Mesothelial cell of epicardium (in vitro differentiated cells): ENCODE results near the gene LDB2. TPM values are rescaled to one million over a fixed set of nuclear protein-coding genes. Genes with fewer than 3 reads are reported as not detected.

Source experiments
- DNase-seq, 2 experiments: peaks; one replicate each; pipeline ENCODE4 v3.0.0; 2021; ENCODE audit warnings: low spot score in 2 of 2; ENCODE audit not compliant: unreplicated experiment in 2 of 2
- H3K27ac Mint-ChIP-seq: 2 replicates; pipeline ENCODE4 v1.8.0; 2021; ENCODE audit warnings: mixed read lengths
- H3K27me3 Mint-ChIP-seq: 2 replicates; pipeline ENCODE4 v1.8.0; 2021; ENCODE audit warnings: low read depth, mixed read lengths
- H3K36me3 Mint-ChIP-seq: 2 replicates; pipeline ENCODE4 v1.8.0; 2021; ENCODE audit warnings: mixed read lengths
- H3K4me1 Mint-ChIP-seq: 2 replicates; pipeline ENCODE4 v1.8.0; 2021; ENCODE audit warnings: mixed read lengths
- H3K4me3 Mint-ChIP-seq: 2 replicates; pipeline ENCODE4 v1.8.0; 2021; ENCODE audit warnings: mild to moderate bottlenecking, moderate library complexity, mixed read lengths
- H3K9me3 Mint-ChIP-seq: 2 replicates; pipeline ENCODE4 v1.8.0; 2021; ENCODE audit warnings: mixed read lengths
- CTCF ChIP-seq: fragments of 200-600 bp; sonication (generic); IDR thresholded peaks from one replicate; pipeline ENCODE4 v1.5.0; 2021; ENCODE audit warnings: antibody characterized with exemption; ENCODE audit not compliant: unreplicated experiment
- total RNA-seq: library from RNA; stranded (reverse); gene quantifications from 3 replicates; pipeline ENCODE4 v1.2.1, GENCODE V29; 2021

Gene LDB2
- total RNA-seq, 1 donor from 2014 or later, result 7.6 TPM

GRCh38 chr4:16909281-16909680, 10.8 kb upstream of the LDB2 start:
- Mint-ChIP-seq H3K4me1 (peaks cover 8% of the 10 kb centered on the region), H3K36me3 (no peaks in the 10 kb centered on the region), H3K4me3 (peak overlapping the region; percentile 20), H3K27me3 (peaks cover 25% of the 10 kb centered on the region), H3K27ac (no peak overlapping the region), H3K9me3 (no peaks in the 10 kb centered on the region)
- no peak for TF ChIP-seq CTCF
- DNase-seq, result no peak

GRCh38 chr4:16908377-16909021, 10.1 kb upstream of the LDB2 start:
- Mint-ChIP-seq H3K9me3 (no peaks in the 10 kb centered on the region), H3K27ac (no peak overlapping the region), H3K36me3 (no peaks in the 10 kb centered on the region), H3K4me1 (peaks cover 8% of the 10 kb centered on the region), H3K27me3 (peaks cover 25% of the 10 kb centered on the region), H3K4me3 (no peak overlapping the region)
- no peak for DNase-seq
- no peak for TF ChIP-seq CTCF

GRCh38 chr4:16900325-16900724, 1.9 kb upstream of the LDB2 start:
- H3K4me3 Mint-ChIP-seq, result no peak overlapping the region

GRCh38 chr4:16896881-16897750, 1.3 kb downstream of the LDB2 start:
- no peak for DNase-seq

More at GRCh38 chr4:16900325-16900724, 1.9 kb upstream of the LDB2 start:
- TF ChIP-seq CTCF, result no peak
- Mint-ChIP-seq H3K27me3 (peaks cover 6% of the 10 kb centered on the region), H3K27ac (no peak overlapping the region), H3K4me1 (peaks cover 36% of the 10 kb centered on the region), H3K36me3 (no peaks in the 10 kb centered on the region), H3K9me3 (no peaks in the 10 kb centered on the region)
- DNase-seq, result no peak

GRCh38 chr4:16894406-16894805, 4.0 kb downstream of the LDB2 start:
- DNase-seq, result no peak
- Mint-ChIP-seq H3K4me1 (peaks cover 41% of the 10 kb centered on the region), H3K9me3 (no peaks in the 10 kb centered on the region), H3K27me3 (no peaks in the 10 kb centered on the region), H3K27ac (no peak overlapping the region), H3K36me3 (no peaks in the 10 kb centered on the region), H3K4me3 (no peak overlapping the region)
- TF ChIP-seq CTCF, result no peak

More at GRCh38 chr4:16896881-16897750, 1.3 kb downstream of the LDB2 start:
- peak overlapping the region; percentile 63 for H3K4me3 Mint-ChIP-seq
- no peaks in the 10 kb centered on the region for H3K9me3 Mint-ChIP-seq
- H3K27me3 Mint-ChIP-seq, result no peaks in the 10 kb centered on the region
- peak overlapping the region; percentile 40 for H3K27ac Mint-ChIP-seq
- TF ChIP-seq CTCF, result no peak
- peaks cover 47% of the 10 kb centered on the region for H3K4me1 Mint-ChIP-seq
- no peaks in the 10 kb centered on the region for H3K36me3 Mint-ChIP-seq
